GM19035 (cell line): Measurements from ENCODE around the gene MTCL3.

Experiments
- ATAC-seq: cut with Tn5 transposase; IDR thresholded peaks from one replicate; pipeline ENCODE4 v1.9.1; 2021; ENCODE audit not compliant: unreplicated experiment

Gene MTCL3

GRCh38 chr6:127518710-127519468, at the start of gene MTCL3:
Gene MTCL3, minus strand, starts transcription at chr6:127519335.
- no peak for ATAC-seq

DNA sequence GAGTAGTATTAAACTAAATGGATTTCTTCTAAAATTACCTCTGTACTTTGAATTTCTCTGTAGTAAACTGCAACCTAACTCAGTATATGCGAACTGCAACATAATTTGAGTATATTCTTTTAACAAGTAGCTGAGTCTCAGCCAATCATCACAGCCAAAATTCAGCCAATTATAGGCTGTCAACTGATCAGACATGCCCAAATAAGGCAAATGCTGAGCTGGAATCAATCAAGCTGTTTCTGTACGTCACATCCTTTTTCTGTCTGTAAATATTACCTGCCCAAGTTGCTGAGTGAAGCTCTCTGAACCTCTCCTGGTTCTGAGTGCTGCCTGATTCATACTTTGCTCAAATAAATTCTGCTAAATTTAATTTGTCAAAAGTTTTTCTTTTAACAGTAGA, 48.3 kb upstream of the MTCL3 start:
- ATAC-seq, result no peak

GRCh38 chr6:127566651-127567050, 47.5 kb upstream of the MTCL3 start:
- ATAC-seq, result no peak

DNA sequence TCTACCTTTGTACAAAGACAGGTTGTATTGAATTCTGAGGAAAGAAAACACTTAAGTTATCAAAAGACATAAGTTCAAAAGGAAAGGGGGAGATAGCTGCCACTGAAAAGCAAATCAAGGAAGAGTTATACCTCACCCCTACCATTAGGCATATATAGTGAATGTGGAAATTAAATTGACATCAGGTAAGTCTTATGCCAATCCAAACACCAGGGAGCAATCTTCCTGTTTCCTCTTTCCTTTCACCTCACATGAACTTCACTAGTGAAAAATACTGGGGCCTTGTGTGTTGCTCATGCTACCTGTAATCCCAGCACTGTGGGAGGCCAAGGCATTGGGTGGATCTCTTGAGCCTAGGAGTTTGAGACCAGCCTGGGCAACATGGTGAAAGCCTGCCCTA, 47.0 kb upstream of the MTCL3 start:
- ATAC-seq, result no peak

DNA sequence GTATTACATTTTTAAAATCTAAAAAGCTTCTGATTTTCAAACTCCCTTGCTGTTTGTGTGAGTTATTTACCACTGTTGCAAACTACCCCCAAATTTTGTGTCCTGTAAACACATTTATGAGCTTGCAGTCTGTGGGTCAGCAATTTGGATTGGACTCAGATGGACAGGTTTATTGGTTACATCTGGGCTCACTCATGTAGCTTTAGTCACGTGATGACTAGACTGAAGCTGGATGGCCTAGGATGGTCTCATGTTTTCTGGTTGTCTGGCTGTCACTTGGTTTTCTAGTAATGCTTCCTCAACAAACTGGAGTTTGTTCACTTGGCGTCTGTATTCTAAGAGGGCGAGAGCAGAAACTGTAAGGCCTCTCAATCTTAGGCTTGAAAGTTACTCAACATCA, 45.6 kb upstream of the MTCL3 start:
- ATAC-seq, result no peak

DNA sequence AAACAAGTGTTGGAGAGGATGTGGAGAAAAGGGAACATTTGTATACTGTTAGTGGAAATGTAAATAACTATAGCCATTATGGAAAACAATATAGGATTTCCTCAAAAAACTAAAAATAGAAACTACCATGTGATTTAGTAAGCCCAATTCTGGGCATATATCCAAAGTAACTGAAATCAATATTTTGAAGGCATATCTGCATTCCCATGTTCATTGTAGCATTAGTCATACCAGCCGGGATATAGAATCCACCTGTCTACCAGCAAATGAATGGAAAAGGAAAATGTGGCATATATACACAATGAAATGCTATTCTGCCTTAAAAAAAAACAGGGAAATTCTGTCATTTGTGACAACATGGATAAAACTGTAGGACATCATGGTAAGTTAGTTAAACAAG, 42.5 kb upstream of the MTCL3 start:
- no peak for ATAC-seq

DNA sequence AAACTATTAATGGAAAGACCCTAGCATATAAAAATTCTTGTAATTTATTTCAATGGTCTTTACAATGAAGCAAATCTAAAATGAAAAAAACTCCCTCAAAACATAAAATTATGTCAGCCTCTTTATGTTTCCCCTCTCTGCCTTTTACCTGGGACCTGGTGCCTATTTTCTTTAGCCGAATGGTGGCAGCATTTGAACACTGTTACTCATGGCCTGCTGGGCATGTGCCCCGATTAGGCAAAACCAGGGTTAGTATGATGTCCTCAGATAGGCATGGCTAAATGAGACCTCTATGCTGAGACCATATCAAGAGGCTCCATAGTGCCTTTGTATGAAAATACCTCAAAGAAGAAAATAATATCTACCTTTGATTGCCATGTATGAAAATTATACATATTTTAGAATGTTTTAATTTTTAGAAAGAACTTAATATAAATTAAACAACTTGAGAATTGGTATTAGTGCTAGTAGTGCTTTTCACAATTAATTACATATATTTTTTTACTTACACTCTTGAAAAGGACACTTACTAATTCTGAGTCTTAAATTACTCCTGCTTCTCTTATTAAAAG, 35.4 kb upstream of the MTCL3 start:
- no peak for ATAC-seq

DNA sequence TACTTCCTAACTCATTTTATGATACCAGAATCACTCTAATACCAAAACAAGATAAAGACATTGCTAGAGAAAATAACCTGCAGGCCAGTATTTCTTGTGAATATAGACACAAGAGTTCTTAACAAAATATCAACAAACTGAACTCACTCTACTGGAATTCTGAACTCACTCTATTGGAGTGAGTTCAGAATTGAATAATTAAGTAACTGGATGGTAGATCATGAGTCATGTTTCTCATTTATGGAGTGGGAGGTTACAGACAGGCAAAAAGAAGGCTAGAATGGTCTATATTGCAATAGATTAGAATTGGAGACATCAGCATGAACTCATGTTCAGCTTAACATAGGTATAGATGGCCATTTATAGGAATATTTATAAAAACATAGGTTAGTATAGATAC, 31.3 kb upstream of the MTCL3 start:
- ATAC-seq, result no peak

- ATAC-seq, result no peak
Observed at GRCh38 chr6:127547904-127548649, 28.9 kb upstream of the MTCL3 start.

GRCh38 chr6:127547215-127547614, 28.1 kb upstream of the MTCL3 start:
- no peak for ATAC-seq

DNA sequence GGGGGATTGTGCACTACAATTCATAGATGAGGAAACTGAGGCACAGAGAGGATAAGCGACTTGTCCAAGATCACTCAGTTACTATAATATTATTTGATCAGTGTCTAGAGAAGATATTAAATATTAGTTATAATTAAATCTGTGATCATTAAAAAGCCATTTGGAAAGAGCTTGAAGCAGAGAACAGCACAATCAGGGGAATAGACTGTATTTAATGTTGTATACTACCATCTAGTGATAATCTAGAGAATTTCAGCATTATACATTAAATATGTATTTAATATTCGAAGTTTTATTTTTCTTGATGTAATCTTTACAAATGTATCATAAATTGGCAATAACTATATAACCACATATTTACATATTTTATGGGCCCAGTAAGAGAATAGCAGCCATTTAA, 20.1 kb upstream of the MTCL3 start:
- ATAC-seq, result no peak

DNA sequence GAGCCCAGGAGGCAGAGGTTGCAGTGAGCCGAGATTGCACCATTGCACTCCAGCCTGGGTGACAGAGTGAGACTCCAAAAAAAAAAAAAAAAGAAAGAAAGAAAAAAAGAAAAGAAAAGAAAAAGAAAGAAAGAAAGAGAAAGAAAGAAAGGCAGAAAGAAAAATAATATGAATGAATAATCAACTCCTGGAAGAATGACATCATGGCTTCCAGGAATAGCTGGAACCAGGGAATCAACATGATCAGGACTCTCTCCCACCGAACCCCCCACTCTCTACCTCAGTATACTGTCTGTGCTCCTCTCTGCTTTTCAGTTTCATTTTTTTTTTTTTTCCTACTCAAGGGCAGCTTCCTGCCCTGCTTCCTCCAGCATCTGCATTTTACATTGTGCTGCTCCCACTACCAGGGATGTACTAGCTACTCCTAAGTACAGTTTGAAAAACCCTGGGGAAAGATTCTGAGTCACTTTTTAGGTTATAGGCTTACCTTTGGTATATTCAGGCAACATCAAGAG, 19.7 kb upstream of the MTCL3 start:
- ATAC-seq, result no peak

- no peak for ATAC-seq
Observed at GRCh38 chr6:127533736-127534135, 14.6 kb upstream of the MTCL3 start.

DNA sequence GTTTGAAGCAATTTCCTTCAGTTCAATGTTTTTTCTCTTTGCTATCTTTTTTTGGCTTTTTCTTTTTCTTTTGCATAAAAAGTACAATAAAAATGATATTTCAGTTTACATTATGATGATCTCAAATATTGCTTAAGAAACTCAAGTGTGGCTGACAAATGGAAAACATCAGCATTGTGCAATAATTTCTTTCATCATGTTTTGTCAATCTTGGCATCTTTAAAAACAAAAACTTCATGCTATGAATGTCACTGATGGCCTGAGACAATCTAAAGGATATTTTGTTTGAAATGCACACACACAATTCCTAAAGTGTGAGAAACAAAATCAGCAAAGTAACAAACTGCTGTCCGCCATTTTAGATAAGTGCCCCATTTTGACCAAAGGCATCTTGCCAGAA, 13.9 kb upstream of the MTCL3 start:
- ATAC-seq, result no peak

DNA sequence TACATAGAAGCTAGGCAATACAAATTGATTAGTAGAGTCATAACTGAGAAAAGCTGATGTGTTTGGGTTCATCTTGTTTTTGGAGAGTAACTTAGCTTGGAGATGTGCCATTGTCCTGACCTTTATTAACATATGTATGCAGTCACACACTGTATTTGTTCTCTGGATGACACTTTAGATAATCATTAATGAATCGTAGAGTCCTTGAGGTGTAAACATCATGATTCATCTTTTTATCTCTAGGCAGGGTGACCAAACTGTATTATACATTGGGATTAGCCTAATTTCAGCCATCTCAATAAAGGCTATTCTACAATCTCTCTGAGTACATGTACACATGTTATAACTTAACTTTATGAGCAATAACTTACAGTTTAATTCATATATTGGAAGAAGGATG, 3.6 kb upstream of the MTCL3 start:
- no peak for ATAC-seq

DNA sequence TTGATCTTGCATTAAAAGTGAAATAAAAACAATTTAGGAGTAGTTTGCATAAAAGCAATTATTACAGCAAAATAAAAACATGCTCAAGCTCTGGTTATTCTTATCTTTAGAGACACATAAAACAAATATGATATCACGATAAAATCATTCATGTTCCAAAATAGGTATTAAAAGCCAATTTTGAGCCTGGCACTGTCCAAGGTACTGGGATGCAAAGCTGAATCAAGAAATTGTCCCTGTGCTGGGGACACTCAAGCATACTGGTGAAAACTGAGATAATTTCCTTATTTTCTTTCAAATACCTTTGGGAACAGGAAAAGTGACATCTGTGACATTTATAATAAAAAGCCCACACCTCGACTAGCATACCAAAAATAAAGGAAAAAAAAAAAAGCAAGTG, 931 bp upstream of the MTCL3 start:
- no peak for ATAC-seq

DNA sequence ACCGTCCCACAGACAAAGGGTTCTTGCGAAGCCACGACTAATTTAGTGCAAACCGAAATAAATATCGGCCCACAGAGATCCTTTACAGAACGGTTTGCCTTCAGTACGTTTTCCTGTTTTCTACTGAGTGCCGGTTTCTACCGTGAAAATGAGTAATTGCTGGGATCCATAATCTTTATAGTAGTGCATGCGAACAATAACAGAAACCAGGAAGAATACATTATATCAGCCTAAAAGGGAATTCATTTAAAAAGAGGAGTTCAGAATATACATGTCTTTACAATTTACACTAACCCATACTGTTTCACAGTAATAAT, 292 bp upstream of the MTCL3 start:
- no peak for ATAC-seq

DNA sequence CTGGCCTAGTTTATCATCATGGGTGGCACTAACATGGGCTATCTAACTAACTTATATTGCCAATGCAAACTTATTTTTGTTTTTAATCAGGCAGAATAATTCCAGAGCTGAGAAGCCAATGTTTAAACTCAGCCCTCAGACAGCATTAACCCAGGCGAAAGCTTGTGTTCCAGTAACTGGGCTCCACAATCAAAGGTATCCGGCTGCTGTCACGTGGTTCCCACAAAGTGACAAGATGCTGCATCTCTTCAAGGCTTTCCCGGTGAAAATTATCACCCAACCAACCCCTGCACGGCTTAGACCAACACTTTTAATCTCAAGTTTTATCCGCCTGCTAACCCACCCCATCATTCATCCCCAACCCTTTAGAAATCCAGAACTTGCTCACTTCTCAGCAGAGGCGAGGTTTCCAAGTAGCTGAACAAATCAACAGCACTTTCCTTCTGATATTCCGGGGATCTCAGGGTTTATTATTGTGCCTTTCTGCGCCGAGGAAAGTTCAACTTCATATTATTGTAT, 885 bp downstream of the MTCL3 start:
- ATAC-seq, result no peak

GRCh38 chr6:127517693-127518092, 1.4 kb downstream of the MTCL3 start:
- no peak for ATAC-seq

GRCh38 chr6:127516662-127517273, 2.4 kb downstream of the MTCL3 start:
- ATAC-seq, result peak; percentile 64

GRCh38 chr6:127515794-127516661, 3.1 kb downstream of the MTCL3 start:
- peak; percentile 74 for ATAC-seq
